A204.1 (cell line): ENCODE measurements around the gene KCTD16.

Source experiments
- FAIRE-seq: peaks from 2 replicates; lab custom pipeline; 2012; peaks lifted over from hg19 to GRCh38; lab: Jason Lieb, UNC

KCTD16 gene

GRCh38 chr5:144170276-144171024, at the start of gene KCTD16, which contains the start of gene YIPF5:
KCTD16 (plus strand) TSS chr5:144170873.
YIPF5 (minus strand) TSS chr5:144170659; CDS start chr5:144169955, 704 bp downstream.
- FAIRE-seq = peak; percentile 98

- no peak for FAIRE-seq
Observed at GRCh38 chr5:144121577-144121976, 49.1 kb upstream of the KCTD16 start.

- FAIRE-seq = no peak
Observed at GRCh38 chr5:144122081-144122480, 48.6 kb upstream of the KCTD16 start.

GRCh38 chr5:144122641-144123040, 48.0 kb upstream of the KCTD16 start:
- no peak for FAIRE-seq

GRCh38 chr5:144125163-144125726, 45.4 kb upstream of the KCTD16 start:
- FAIRE-seq = no peak

- no peak for FAIRE-seq
Observed at GRCh38 chr5:144126707-144127106, 44.0 kb upstream of the KCTD16 start.

GRCh38 chr5:144128844-144129243, 41.8 kb upstream of the KCTD16 start:
- no peak for FAIRE-seq

GRCh38 chr5:144130306-144130705, 40.4 kb upstream of the KCTD16 start:
- no peak for FAIRE-seq

GRCh38 chr5:144131261-144131660, 39.4 kb upstream of the KCTD16 start:
- no peak for FAIRE-seq

GRCh38 chr5:144133050-144133633, 37.5 kb upstream of the KCTD16 start:
- no peak for FAIRE-seq

- no peak for FAIRE-seq
Observed at GRCh38 chr5:144134194-144134826, 36.4 kb upstream of the KCTD16 start.

- FAIRE-seq = no peak
Observed at GRCh38 chr5:144135113-144135762, 35.4 kb upstream of the KCTD16 start.

- no peak for FAIRE-seq
Observed at GRCh38 chr5:144139586-144139985, 31.1 kb upstream of the KCTD16 start.

GRCh38 chr5:144141585-144141984, 29.1 kb upstream of the KCTD16 start:
- no peak for FAIRE-seq

- peak; percentile 16 for FAIRE-seq
Observed at GRCh38 chr5:144142139-144142823, 28.4 kb upstream of the KCTD16 start.

- FAIRE-seq = no peak
Observed at GRCh38 chr5:144142824-144143162, 27.9 kb upstream of the KCTD16 start.

- no peak for FAIRE-seq
Observed at GRCh38 chr5:144143625-144144024, 27.0 kb upstream of the KCTD16 start.

GRCh38 chr5:144144956-144145751, 25.5 kb upstream of the KCTD16 start:
- FAIRE-seq = no peak

GRCh38 chr5:144151026-144151425, 19.6 kb upstream of the KCTD16 start:
- FAIRE-seq = no peak

- no peak for FAIRE-seq
Observed at GRCh38 chr5:144156767-144157171, 13.9 kb upstream of the KCTD16 start.

GRCh38 chr5:144162686-144163085, 8.0 kb upstream of the KCTD16 start:
- FAIRE-seq = no peak
